GM13977 (cell line): Measurements from ENCODE around the gene PLVAP.

ENCODE experiments used
- DNase-seq: peaks from one replicate; pipeline ENCODE4 v3.0.0; 2012; ENCODE audit warnings: low spot score
- in situ Hi-C: fragments of 300-500 bp; cut with MboI; formaldehyde crosslinking; loops from one replicate; pipeline ENCODE4 v1.12.0; 2022; ENCODE audit warnings: low sequenced_read_pairs, low pct_unique_long_range_greater_than_20kb, mixed read lengths, inconsistent platforms; ENCODE audit not compliant: unreplicated experiment
- TF ChIP-seq, protein P1 (sequence below): IDR thresholded peaks from 2 replicates; pipeline ENCODE4 v1.5.1; 2012; ENCODE audit warnings: mild to moderate bottlenecking, control low read depth; ENCODE audit not compliant: insufficient read depth; ENCODE audit errors: extremely low read depth, missing control alignments

The PLVAP gene

DNA sequence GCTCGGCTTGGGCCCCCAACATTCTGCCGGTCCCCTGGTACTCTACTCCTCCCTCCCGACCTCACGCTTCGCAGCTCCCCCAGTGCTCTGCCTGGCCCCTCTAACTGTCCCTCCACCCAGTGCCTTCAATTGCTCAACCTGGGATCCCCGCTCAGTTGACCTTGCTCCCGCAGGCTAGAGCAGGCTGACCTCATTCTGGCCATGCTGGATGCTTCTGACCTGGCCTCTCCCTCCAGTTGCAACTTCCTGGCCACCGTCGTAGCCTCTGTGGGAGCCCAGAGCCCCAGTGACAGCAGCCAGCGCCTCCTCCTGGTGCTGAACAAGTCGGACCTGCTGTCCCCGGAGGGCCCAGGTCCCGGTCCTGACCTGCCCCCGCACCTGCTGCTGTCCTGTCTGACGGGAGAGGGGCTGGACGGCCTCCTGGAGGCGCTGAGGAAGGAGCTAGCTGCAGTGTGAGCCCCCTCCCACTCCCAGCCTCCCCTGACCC, 36.2 kb downstream of the PLVAP start:
- no peak for DNase-seq
- TF ChIP-seq, protein P1, sequence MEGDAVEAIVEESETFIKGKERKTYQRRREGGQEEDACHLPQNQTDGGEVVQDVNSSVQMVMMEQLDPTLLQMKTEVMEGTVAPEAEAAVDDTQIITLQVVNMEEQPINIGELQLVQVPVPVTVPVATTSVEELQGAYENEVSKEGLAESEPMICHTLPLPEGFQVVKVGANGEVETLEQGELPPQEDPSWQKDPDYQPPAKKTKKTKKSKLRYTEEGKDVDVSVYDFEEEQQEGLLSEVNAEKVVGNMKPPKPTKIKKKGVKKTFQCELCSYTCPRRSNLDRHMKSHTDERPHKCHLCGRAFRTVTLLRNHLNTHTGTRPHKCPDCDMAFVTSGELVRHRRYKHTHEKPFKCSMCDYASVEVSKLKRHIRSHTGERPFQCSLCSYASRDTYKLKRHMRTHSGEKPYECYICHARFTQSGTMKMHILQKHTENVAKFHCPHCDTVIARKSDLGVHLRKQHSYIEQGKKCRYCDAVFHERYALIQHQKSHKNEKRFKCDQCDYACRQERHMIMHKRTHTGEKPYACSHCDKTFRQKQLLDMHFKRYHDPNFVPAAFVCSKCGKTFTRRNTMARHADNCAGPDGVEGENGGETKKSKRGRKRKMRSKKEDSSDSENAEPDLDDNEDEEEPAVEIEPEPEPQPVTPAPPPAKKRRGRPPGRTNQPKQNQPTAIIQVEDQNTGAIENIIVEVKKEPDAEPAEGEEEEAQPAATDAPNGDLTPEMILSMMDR, result no peak
- in situ Hi-C loops, result no loop called here

DNA sequence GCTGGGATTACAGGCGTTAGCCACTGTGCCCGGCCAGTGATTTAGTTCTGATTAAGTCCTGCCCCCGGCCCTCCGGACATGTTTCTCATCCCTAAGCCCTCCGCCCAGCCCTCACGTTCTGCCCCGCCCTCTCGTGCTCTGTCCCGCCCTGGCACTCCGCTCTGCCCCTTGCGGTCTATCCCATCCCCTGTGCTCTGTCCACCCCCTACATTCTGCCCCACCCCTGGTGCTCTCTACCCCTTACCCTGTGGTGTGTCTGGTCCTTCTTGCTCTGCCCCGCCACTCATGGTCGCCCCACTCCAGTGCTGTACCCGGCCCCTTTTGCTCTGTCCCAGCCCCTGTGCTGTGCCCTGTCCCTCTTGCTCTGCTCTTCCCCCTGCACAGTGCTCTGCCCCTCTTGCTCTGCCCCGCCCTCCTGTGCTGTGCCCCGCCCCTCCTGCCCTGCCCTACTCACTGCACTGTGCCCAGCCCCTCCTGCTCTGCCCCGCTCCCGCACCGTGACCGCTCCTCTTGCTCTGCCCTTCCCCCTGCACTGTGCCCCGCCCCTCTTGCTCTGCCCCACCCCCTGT, 36.8 kb downstream of the PLVAP start:
- DNase-seq, result no peak
- TF ChIP-seq, protein P1, result no peak
- in situ Hi-C loops, result no loop called here

DNA sequence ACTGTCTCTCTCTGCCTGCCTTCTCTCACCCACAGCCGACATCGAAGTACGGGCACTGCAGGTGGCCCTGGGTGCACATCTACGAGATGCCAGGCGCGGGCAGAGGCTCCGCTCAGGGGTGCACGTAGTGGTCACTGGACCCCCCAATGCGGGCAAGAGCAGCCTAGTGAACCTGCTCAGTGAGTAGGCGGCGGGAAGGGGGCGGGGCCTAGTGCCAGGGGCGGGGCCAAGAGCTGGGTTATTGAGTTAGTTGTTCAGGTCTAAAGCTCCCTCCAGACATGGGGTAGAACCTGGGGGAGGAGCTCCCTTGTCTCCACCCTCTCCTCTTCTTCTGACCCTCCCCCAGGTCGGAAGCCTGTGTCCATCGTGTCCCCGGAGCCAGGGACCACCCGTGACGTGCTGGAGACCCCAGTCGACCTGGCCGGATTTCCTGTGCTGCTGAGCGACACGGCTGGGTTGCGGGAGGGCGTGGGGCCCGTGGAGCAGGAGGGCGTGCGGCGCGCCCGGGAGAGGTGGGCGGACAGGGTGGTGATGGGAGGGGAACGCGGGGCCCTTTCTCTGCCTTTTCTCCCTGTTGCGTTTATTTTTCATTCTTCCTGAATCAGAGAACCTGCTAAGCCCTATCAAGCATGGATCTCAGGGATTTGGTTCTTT, 37.9 kb downstream of the PLVAP start:
- in situ Hi-C loops, result no loop called here
- TF ChIP-seq, protein P1, result no peak
- peak; percentile 56 for DNase-seq

DNA sequence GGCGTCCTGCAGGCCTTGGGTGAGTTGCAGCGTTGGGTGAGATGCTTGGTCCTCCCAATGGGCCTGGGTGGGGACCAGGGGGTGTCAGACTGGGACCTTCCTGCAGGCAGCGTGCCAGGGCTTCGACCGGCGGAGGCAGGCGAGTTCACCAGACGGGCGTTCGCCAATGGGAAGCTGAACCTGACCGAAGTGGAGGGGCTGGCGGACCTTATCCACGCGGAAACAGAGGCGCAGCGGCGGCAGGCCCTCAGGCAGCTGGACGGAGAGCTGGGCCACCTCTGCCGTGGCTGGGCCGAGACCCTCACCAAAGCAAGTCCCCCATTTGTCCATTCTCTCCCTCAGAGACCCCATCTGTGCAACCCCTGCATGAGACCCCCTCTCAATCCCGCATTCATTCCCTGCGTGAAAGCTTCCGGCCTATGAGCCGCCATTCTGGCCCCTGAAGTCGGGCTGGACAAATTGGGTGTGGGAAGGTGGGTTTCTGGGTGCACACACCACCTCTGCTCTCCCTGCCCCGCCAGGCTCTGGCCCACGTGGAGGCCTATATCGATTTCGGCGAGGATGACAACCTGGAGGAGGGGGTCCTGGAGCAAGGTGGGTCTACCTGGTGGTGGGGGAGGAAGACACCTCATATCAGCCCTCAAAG, 38.6 kb downstream of the PLVAP start:
- in situ Hi-C loops, result no loop called here
- no peak for DNase-seq
- TF ChIP-seq, protein P1, result no peak

- DNase-seq, result peak; percentile 65
- in situ Hi-C loops, result no loop called here
- TF ChIP-seq, protein P1, result no peak
Measured at GRCh38 chr19:17337675-17338432, 39.3 kb downstream of the PLVAP start.

- in situ Hi-C loops, result no loop called here
- peak; percentile 98 for DNase-seq
- TF ChIP-seq, protein P1, result no peak
Measured at GRCh38 chr19:17336872-17337674, 40.1 kb downstream of the PLVAP start, which contains the start of gene GTPBP3. GTPBP3 (plus strand) TSS chr19:17337553; CDS start chr19:17337612, 59 bp downstream.
